Inflammatory macrophage treated with lipopolysaccharide for 4 hours (primary cell): Measurements from ENCODE around the gene LRP1.

Experiments
- DNase-seq: peaks from one replicate; pipeline ENCODE4 v3.0.0-alpha.2; 2020

LRP1 gene

DNA sequence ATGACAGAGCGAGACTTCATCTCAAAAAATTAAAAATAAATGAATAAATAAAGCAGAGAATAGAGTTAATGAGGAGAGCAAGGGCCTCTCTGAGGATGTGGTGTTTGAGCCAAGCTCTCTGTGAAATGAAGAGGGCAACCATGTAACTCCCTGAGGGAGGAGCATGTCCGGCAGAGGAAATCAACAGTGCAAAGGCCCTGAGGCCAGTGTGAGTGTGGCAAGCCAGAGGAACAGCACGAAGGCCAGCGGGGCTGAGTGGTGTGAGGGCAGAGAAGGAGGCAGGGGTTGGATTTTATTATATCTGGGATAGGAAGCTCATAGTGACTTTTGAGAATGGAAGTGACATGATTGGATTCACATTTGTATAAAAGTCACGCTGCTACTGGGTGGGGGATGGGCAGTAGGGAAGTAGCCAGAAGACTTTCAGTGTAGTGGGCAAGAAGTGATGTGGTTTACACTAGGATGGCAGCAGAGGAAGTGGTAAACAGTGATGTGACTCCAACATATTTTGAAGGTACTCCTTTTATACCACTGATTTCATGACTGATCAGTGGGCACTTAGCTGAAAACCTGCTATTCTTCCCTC, 29.4 kb downstream of the LRP1 start:
- DNase-seq = peak; percentile 81

- DNase-seq = no peak
These were observed 29.9 kb downstream of the LRP1 start for GRCh38 chr12:57158186-57158585.

- no peak for DNase-seq
These were observed 30.4 kb downstream of the LRP1 start for GRCh38 chr12:57158665-57159064.

DNA sequence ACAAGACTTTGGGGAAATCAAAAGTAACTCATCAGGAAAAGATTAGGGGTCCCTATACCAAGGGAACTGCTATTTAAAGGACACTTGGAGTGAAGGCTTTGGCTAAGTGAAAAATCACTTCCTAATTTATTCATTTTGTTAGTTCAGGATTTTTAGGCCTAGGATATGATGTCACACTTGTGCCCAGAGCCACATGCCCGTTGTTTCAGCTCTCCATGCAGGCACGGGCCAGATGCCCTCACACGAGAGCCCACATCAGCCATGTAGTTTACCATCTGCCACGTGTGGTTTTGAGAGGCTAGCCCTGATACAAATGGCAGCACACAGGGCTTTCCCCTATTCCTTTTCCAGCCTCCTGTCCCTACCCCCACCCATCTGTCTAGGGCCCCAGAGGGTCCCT, 31.0 kb downstream of the LRP1 start:
- DNase-seq = peak; percentile 43

DNA sequence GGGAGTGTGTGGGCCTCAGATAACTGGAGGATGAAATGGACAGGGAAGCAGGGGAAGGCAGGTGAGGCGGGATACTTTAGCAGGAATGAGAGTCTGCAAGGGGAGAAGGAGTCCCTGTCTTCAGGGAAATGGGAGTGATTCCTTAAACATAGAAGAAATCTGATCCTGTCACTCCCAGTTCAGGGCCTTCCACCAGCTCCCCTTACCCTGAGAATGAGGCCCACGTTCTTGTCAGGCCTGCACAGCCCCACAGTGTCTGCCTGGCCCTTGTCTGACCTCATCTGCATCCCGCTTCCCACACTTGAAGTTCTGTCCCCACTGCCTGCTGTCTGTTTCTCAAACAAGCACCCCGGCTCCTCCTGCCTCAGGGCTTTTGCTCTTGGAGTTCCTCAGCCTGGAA, 31.8 kb downstream of the LRP1 start:
- no peak for DNase-seq

DNA sequence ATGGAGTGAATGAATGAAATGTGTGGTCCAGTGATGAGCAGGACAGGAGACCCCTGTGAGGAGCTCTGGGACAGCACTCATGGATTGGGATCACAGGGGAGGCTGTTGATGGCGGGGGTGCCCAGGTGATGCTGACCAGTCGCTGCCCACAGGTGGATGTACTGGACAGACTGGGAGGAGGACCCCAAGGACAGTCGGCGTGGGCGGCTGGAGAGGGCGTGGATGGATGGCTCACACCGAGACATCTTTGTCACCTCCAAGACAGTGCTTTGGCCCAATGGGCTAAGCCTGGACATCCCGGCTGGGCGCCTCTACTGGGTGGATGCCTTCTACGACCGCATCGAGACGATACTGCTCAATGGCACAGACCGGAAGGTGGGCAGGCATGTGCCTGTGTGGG, 32.5 kb downstream of the LRP1 start:
- DNase-seq = no peak

DNA sequence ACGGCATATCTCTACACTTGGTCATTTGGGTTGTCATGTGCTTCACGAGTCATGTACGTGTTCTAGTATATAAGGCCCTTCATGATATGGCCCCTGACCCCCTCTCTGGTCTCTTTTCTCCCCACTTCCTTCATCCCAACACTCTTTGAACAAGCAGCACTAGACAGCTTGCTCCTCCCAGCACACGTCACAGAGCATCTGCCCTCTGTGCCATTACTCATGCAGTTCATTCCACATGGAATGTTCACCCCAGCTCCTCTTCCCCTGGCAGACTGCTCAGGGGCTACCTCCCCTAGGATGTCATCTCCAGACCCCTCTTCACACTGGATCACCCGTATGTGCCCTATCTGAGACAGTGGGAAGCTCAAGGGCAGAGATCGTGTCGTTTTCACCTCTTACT, 33.2 kb downstream of the LRP1 start:
- DNase-seq = no peak

- peak; percentile 60 for DNase-seq
These were observed 34.4 kb downstream of the LRP1 start for GRCh38 chr12:57162553-57163125.

- DNase-seq = no peak
These were observed 36.2 kb downstream of the LRP1 start for GRCh38 chr12:57164454-57164853.

GRCh38 chr12:57164966-57165625, 36.8 kb downstream of the LRP1 start:
- DNase-seq = peak; percentile 21

DNA sequence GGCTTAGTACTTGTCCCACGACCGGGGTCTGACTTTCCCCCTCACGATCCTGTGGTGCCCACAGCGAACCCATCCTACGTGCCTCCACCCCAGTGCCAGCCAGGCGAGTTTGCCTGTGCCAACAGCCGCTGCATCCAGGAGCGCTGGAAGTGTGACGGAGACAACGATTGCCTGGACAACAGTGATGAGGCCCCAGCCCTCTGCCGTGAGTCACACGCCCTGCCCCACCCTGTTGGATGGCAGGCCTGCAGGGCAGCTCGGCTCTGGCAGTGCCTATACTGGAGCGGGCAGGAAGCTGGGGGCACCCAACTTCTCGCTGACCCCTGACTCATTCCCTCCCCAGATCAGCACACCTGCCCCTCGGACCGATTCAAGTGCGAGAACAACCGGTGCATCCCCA, 37.5 kb downstream of the LRP1 start:
- DNase-seq = peak; percentile 17

DNA sequence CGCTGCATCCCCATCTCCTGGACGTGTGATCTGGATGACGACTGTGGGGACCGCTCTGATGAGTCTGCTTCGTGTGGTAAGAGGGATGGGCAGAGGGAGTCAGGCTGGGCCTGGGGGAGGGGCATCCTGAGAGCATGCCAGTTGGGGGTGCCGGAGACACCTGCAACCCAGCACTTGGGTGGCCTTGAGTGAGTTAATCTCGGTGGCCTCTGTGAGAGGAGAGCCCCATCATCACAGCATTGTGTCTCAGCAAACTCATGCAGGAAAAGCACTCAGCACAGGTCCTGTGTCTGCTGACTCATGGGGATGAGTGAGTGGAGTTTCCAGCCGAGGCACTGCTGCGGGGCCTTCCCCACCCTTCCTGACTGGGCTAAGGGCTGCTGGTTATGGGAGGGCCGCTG, 38.7 kb downstream of the LRP1 start:
- DNase-seq = peak; percentile 77

GRCh38 chr12:57168058-57168457, 39.8 kb downstream of the LRP1 start:
- no peak for DNase-seq

- DNase-seq = no peak
These were observed 40.9 kb downstream of the LRP1 start for GRCh38 chr12:57169046-57169795.

- DNase-seq = no peak
These were observed 41.7 kb downstream of the LRP1 start for GRCh38 chr12:57169969-57170368.

- DNase-seq = no peak
These were observed 42.1 kb downstream of the LRP1 start for GRCh38 chr12:57170408-57170807.

GRCh38 chr12:57170927-57171326, 42.6 kb downstream of the LRP1 start:
- no peak for DNase-seq

- DNase-seq = no peak
These were observed 43.4 kb downstream of the LRP1 start for GRCh38 chr12:57171668-57172067.

GRCh38 chr12:57173089-57173488, 44.8 kb downstream of the LRP1 start:
- peak; percentile 41 for DNase-seq

- no peak for DNase-seq
These were observed 45.4 kb downstream of the LRP1 start for GRCh38 chr12:57173683-57174082.

DNA sequence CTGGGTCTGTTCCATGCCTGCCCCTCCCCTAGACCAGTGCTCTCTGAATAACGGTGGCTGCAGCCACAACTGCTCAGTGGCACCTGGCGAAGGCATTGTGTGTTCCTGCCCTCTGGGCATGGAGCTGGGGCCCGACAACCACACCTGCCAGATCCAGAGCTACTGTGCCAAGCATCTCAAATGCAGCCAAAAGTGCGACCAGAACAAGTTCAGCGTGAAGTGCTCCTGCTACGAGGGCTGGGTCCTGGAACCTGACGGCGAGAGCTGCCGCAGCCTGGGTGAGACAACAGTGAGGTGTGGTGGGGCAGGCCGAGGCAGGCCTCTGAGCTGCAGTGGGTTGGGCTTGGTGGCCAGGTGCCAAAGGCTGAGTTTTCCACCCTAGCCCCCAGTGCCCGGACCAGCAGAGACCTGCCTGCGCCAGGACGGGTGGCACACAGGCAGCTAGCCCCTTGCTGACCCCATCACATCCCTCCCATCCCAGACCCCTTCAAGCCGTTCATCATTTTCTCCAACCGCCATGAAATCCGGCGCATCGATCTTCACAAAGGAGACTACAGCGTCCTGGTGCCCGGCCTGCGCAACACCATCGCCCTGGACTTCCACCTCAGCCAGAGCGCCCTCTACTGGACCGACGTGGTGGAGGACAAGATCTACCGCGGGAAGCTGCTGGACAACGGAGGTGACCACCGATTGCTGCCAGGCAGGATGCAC, 47.3 kb downstream of the LRP1 start:
- peak; percentile 70 for DNase-seq

DNA sequence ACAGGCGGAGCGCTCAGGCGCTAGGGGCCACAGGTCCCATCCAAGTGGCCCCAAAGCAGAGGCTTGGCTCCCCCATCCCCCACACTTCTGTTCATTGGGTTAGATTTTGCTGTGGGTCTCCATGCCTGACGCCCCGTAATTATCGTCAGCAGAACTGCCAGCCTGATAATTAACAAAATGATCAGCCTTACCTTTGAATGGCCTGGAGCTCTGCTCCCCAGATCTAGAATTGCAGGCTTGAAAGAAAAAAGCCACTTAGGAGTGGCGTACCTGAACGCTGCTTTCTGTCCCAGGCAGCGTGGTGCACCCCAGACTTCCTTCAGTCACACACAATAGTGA, 47.8 kb downstream of the LRP1 start:
- DNase-seq = no peak

GRCh38 chr12:57176846-57177245, 48.6 kb downstream of the LRP1 start:
- no peak for DNase-seq
